ENCODE results near the gene TOLLIP. TPM values are rescaled to one million over a fixed set of nuclear protein-coding genes. Genes with fewer than 3 reads are reported as not detected.
"Not testable (repeated sequence)": the region's sequence is repeated elsewhere in the genome, so short reads cannot be mapped to it uniquely, and the experiment has no call there.

TOLLIP gene
- polyA plus RNA-seq, 5 donors = 19.3 to 34.1 (median 25.0) TPM

DNA sequence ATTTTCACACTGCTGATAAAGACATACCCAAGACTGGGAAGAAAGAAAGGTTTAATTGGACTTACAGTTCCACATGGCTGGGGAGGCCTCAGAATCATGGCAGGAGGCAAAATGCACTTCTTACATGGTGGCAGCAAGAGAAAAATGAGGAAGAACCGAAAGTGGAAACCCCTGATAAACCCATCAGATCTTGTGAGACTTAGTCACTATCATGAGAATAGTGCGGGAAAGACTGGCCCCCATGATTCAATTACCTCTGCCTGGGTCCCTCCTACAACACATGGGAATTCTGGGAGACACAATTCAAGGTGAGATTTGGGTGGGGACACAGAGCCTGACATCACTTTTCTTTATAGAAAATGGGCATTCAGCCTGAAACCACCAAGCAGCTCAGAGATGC is 42.5 kb downstream of the TOLLIP start:
- not testable (repeated sequence) for DNase-seq

DNA sequence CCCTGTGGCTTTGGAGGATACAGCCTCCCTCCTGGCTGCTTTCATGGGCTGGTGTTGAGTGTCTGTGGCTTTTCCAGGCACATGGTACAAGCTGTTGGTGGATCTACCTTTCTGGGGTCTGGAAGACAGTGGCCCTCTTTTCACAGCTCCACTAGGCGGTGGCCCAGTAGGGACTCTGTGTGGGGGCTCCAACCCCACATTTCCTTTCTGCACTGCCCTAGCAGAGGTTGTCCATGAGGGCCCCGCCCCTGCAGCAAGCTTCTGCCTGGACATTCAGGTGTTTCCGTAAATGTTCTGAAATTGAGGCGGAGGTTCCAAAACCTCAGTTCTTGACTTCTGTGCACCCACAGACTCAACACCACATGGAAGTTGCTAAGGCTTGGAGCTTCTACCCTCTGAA is 44.0 kb downstream of the TOLLIP start:
- DNase-seq = not testable (repeated sequence)

DNA sequence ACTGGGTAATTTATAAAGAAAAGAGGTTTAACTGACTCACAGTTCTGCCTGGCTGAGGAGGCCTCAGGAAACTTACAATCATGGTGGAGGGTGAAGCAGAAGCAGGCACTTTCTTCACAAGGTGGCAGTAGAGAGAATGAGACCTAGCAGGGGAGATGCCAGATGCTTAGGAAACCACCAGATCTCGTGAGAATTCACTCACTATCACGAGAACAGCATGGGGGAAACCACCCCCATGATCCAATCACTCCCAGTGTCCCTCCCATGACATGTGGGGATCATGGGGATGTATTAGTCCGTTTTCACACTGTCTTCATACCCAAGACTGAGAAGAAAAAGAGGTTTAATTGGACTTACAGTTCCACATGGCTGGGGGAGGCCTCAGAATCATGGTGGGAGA is 45.0 kb downstream of the TOLLIP start:
- not testable (repeated sequence) for DNase-seq

DNA sequence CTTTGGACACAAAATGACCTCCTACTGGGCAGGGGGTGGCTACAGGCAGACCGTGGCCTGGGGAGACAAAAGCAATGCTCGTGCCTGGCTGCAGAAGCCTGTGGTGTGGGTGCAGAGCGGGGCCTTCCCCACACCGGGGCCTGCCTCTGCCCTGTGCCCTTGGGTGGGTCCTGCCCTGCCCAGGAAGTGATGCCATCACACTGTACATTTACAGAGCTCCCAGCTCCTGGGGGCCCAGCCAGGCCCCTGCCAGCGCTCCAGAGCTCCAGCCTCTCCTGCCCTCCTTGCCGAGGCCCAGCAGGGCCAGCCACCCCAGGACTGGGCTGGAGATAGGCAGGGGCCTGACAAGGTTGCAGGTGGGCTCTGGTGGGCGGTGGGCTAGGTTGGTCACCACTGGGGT is 46.4 kb downstream of the TOLLIP start:
- DNase-seq = no peak

DNA sequence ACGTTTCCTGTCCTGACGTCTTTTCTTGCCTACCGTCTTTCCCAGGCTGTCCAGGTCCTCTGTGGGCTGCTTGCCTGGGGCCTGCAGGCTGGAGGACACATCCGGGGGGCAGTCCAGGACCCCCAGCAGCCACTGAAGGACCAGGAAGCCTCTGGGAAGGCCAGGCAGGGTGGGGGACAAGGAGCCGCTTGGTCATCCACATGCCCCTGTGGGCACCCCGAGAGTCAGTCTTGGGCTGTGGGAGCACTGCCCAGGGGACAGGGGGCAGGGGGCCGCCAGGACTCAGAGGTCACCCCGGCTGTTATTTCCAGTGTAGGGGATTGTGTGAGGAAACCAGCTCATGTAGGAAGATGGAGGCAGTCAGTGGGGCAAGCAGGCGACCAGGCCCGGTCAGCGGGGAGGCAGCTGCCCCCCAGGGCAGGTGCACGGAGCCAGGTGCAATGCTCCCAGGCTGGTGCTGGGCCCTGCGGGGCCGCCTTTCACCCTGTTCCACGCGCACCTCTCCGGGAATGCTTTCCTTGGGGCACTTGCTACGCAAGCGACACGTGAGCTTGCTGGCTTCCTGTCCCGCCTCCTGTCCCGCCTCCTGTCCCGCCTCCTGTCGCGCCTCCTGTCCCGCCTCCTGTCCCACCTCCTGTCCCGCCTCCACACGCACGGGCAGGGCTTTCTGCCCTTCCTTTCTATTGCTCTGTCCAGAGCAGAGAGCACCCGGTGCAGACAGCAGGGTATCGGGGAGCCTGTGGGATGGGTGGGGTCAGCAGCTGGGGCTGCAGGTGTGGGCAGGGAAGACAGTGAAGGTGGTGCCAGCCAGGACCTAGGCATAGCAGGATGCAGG is 47.0 kb downstream of the TOLLIP start:
- DNase-seq = peak; percentile 84 to 88

DNA sequence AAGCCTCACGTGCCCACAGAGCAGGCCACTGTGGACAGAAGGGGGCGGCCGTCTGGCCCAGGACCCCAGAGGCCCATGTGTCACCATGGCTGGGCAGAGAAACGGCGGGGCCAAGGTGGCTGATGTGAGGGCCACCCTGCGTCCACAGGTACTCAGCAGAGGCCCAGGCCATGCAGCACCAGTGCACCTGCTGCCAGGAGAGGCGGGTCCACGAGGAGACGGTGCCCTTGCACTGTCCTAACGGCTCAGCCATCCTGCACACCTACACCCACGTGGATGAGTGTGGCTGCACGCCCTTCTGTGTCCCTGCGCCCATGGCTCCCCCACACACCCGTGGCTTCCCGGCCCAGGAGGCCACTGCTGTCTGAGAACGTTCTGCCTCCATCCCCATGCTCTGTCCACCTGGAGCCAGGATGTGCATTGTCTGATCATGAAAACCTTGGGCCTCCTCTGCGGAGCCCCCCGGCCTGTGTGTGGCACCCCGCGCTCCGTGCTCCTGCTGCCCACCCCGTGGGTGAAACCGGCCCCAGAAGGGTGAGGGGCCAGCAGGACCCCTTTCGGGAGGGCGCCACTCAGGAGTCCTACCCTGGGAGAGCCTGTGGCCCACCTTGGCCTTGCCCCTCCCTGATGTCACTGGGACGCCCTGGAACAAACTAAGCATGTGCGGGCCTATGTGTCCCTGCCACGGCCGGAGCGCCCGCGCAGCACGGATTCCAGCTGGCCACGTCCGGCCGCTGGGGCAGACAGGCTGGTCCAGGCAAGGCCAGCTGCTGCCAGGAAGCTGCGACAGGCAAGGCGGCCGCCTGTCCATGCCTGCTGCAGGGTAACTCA is 48.0 kb downstream of the TOLLIP start:
- DNase-seq = no peak

DNA sequence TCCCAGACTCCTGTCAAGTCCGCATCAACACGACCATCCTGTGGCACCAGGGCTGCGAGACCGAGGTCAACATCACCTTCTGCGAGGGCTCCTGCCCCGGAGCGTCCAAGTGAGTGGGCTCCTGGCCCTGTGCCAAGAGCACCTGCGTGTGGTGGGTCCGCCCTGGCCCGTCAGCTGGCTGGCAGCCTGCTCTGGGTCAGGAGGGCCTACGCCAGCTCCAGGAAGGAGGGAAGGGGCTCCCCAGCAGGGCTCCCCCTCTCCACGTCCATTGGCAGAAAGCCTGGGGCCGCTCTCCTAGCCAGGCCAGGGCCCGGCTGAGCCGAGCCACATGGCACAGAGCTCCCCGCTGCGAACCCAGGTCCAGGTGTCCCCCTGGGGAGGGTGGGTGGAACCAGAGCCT is 48.8 kb downstream of the TOLLIP start:
- DNase-seq = no peak

DNA sequence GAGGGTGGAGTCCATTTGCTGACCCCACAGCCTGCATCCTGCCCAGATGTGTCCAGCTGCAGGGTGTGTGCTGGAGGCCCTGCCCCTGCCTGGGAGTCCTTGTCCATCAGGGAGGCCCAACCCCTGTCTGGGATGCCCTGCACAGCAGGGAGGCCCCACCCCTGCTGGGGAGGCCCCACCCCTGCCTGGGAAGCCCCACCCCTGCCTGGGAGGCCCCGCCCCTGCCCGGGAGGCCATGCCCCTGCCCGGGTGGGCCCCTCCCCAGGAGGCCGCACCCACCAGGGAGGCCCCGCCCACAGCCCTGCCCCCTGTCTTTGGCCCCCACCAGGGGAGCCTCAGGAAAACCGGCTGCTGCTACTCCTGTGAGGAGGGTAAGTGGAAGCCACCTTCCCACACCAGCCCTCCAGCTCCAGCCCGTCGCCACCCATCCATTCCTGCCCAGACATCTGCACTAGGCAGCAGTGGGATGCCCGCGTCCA is 49.4 kb downstream of the TOLLIP start:
- no peak for DNase-seq

DNA sequence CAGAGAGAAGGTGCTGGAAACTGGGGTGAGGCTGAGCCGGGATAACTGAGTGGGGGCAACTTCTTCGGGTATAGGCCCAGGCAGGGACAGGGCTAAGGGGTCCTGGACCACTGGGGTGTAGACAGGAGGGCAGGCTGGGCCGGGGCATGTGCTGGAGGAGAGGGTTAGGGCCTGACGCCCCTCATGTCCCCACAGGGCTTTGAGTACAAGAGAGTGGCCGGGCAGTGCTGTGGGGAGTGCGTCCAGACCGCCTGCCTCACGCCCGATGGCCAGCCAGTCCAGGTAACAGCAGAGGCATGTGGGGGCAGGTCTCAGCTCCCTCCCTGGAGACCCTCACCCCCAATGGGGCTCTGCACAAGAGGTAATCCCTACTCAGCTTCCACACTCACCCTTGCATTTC is 49.9 kb downstream of the TOLLIP start:
- DNase-seq = no peak

DNA sequence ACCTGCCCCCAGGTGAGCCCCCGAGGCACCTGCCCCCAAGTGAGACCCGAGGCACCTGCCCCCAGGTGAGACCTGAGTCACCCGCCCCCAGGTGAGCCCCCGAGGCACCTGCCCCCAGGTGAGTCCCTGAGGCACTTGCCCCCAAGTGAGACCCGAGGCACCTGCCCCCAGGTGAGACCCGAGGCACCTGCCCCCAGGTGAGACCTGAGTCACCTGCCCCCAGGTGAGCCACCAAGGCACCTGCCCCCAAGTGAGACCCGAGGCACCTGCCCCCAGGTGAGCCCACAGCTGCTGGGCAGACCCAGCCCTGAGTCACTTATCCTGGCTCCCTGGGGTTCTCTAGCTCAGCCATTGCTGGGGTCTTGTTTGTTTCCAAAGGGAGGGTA is 50.4 kb downstream of the TOLLIP start:
- DNase-seq = no peak

DNA sequence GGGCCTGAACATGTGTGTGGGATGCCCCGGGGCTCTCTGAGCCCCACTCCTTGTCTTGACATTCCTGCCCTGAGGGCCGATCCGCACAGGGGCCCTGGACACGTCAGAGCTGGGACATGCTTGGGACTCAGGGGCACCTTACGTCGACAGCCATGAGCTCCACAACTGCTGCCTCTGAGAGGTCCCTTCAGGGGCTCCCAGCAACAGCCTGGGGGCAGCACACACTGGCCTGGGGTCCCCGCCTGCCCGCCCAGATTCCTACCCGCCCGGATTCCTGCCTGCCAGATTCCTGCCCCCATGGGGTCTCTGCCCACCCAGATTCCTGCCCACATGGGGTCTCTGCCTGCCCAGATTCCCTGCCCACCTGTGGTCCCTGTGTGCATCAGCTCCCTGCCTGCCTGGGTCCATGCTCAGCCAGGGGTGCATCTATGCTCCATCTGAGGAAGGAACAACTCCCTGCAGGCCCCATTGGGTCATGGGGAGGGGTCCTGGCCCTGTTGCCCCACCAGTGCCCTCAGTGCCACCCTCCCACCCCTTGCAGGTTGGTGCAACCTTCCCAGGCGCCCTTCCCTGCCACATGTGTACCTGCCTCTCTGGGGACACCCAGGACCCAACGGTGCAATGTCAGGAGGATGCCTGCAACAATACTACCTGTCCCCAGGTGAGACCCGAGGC is 50.9 kb downstream of the TOLLIP start:
- DNase-seq = no peak

DNA sequence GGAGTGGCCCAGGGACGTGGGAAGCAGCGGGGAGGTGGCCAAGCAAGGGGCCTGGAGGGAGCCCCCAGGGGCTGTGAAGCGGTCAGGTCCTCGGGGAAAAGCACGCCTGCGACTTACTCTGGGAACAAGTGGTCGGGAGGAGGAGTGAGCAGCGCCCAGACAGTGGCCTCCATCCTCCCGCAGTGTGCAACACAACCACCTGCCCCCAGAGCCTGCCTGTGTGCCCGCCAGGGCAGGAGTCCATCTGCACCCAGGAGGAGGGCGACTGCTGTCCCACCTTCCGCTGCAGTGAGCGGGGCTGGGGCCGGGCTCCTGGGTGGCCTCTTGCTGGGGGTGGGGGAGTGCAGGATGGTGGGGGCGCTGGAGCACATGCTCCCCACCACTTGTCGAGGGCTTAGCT is 51.5 kb downstream of the TOLLIP start:
- DNase-seq = no peak

DNA sequence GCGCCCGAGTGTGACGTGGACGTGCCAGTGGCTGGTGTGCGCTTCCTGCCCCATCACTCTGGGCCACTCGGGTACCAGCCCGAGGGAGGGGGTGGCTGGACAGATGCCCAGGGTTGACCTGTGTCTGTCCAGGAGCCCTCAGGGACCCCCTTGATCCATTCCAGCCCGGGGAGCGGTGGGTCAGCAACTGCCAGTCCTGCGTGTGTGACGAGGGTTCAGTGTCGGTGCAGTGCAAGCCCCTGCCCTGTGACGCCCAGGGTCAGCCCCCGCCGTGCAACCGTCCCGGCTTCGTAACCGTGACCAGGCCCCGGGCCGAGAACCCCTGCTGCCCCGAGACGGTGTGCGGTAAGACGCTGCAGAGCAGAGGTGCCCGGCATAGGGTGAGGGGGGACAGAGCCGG is 52.1 kb downstream of the TOLLIP start:
- no peak for DNase-seq

DNA sequence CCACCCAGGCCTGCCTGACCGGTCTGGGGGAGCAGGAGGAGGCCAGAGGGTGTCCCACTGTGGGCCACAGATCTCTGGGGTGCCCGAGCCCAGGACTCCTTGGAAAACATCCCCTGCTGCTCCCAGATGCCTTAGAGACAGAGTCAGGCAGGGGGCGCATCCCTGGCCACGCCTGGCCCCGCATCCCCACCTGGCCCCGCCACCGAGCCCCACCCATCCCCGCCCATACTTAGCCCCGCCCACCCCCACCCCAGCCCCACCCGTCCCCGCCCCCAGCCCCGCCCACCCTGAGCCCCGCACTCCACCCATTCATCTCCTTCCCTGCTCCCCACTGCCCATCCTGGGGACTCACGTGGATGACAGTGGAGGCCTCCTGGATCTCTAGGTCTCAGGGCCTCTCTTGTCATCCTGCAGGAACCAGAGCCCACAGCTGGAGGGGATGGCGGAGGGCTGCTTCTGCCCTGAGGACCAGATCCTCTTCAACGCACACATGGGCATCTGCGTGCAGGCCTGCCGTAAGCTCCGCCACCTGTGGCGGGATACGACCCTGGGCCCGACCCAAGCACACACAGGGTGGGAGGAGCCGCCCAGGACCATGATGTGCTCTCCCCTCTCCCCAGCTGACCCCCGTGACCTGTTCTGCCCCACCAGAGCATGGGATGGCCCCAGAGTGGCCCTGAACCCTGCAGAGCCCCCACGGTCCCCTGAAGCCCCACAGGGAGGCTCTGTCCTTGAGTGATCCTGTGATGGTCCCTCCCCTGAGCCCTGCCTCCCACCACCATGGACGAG is 53.0 kb downstream of the TOLLIP start:
- DNase-seq = no peak

DNA sequence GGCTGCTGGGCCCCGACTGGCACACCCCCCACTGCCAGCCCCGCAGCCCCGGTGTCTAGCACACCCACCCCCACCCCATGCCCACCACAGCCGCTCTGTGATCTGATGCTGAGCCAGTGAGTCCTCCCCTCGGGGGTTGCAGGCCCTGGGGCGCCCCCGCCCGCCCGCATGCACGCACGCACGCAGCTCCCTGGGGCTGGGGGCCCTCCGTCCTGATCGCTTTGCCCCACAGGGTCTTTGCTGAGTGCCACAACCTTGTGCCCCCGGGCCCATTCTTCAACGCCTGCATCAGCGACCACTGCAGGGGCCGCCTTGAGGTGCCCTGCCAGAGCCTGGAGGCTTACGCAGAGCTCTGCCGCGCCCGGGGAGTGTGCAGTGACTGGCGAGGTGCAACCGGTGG is 54.3 kb downstream of the TOLLIP start:
- DNase-seq = no peak

DNA sequence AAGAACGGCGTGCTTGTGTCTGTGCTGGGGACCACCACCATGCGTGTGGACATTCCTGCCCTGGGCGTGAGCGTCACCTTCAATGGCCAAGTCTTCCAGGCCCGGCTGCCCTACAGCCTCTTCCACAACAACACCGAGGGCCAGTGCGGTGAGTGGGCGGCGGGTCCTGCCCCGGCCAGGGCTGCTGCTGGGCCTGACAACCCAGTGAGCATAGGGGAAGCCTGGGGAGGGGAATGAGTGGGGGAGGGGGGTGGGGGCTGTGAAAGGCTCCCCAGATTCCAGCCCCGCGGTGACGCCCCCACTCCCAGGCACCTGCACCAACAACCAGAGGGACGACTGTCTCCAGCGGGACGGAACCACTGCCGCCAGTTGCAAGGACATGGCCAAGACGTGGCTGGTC is 54.7 kb downstream of the TOLLIP start:
- DNase-seq = no peak

DNA sequence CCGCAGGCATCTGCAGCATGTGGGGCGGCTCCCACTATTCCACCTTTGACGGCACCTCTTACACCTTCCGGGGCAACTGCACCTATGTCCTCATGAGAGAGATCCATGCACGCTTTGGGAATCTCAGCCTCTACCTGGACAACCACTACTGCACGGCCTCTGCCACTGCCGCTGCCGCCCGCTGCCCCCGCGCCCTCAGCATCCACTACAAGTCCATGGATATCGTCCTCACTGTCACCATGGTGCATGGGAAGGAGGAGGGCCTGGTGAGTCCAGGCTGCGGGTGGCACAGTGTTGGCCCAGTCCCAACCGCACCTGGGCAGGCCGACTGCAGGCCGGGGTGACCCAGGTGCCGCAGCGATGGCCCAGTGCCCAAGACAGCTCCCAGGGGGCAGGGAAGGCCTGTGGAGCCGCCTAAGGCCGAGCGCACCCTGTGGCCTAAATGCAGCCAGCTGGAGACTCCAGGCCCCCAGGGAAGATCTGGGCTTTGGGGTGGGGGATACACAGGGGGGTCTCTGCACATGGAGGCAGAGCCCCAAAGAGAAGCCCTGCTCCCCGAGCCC is 55.3 kb downstream of the TOLLIP start:
- no peak for DNase-seq

DNA sequence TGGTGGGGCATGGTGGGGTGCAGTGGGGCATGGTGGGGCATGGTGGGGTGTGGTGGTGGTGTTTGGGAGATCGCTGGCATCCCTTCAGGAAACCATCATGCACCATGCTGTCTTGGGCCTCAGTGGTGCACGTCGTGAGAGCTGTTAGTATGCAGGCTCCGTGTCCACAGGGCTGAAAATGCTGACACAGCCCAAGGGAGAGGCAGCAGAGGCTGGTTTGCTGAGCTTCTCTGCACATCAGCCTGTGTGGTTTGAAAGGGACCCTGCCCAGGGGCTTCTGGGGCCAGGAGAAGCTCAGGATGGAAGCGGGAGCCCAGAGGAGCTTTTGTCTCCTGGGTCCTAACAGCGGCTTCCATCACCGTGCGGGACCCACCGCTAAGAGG is 56.3 kb downstream of the TOLLIP start:
- no peak for DNase-seq

DNA sequence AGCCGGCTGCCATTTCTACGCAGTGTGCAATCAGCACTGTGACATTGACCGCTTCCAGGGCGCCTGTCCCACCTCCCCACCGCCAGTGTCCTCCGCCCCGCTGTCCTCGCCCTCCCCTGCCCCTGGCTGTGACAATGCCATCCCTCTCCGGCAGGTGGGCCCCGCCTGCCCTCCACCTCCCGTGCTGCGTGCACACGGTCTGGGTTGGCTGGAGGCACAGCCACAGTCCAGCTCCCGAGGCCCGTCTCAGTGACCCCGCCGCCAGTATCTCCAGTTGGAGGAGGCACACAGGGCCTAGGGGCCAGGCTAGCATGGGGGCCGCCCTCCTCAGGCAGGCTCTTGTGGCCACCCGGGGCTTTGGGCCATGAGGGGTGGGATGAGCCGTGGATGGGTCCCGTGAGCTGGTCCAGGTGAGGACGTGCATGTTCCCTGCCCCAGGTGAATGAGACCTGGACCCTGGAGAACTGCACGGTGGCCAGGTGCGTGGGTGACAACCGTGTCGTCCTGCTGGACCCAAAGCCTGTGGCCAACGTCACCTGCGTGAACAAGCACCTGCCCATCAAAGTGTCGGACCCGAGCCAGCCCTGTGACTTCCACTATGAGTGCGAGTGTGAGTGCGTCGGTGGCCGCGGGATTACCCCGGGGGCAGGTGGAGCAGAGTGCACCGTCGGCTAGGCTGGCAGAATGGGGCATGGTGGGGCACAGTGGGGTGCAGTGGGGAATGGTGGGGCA is 56.9 kb downstream of the TOLLIP start:
- DNase-seq = no peak

DNA sequence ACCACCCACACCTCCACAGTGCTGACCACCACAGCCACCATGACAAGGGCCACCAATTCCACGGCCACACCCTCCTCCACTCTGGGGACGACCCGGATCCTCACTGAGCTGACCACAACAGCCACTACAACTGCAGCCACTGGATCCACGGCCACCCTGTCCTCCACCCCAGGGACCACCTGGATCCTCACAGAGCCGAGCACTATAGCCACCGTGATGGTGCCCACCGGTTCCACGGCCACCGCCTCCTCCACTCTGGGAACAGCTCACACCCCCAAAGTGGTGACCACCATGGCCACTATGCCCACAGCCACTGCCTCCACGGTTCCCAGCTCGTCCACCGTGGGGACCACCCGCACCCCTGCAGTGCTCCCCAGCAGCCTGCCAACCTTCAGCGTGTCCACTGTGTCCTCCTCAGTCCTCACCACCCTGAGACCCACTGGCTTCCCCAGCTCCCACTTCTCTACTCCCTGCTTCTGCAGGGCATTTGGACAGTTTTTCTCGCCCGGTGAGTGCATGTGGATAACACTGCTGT is 58.1 kb downstream of the TOLLIP start:
- DNase-seq = no peak
